Fibroblast of lung (primary cell): ENCODE measurements around the gene MOGAT1.

ENCODE experiments used
- CTCF ChIP-seq, 2 donors: IDR thresholded peaks in 1 of 2; conservative IDR thresholded peaks in 1 of 2; 1 replicate in 1 of 2; 2 replicates in 1 of 2; pipeline ENCODE4 v1.5.1; 2011 to 2012; ENCODE audit warnings: low read length in 2 of 2, control low read depth in 1 of 2, inconsistent platforms in 1 of 2, low read depth in 1 of 2, mild to moderate bottlenecking in 1 of 2
- EZH2 ChIP-seq: IDR thresholded peaks from 2 replicates; pipeline ENCODE4 v1.5.1; 2012; ENCODE audit warnings: low read length, control low read depth, mild to moderate bottlenecking; ENCODE audit errors: missing control alignments

GRCh38 chr2:222646008-222646407 is 25.4 kb upstream of the MOGAT1 start:
- TF ChIP-seq CTCF (conservative IDR thresholded peaks at IDR 0.05 in 1 of 2, IDR thresholded peaks at IDR 0.05 in 1 of 2; ENCODE audit: low read depth in 1 of 2, low read length in 2 of 2) (no peak), EZH2 (no peak)
